SIG-M5 treated with dmso at 0.1 percent for 504 hours (cell line): ENCODE results near the gene NLN.

Experiments
- DNase-seq: peaks from one replicate; lab custom pipeline; 2025; ENCODE audit not compliant: unreplicated experiment; lab: John Stamatoyannopoulos, UW

The NLN gene

GRCh38 chr5:65721720-65722574, at the start of gene NLN, which contains the start of gene SGTB:
Gene NLN, plus strand, starts transcription at chr5:65722205. Its CDS starts 169 bp downstream, at chr5:65722374.
Gene SGTB, minus strand, starts transcription at chr5:65722109. Its CDS starts 1,302 bp downstream, at chr5:65720807.
- peak; percentile 63 for DNase-seq

- DNase-seq: peak; percentile 39
Measured at GRCh38 chr5:65672796-65673195, 49.2 kb upstream of the NLN start.

- no peak for DNase-seq
Measured at GRCh38 chr5:65674749-65675148, 47.3 kb upstream of the NLN start.

GRCh38 chr5:65676056-65676455, 45.9 kb upstream of the NLN start:
- peak; percentile 66 for DNase-seq

- no peak for DNase-seq
Measured at GRCh38 chr5:65682148-65682547, 39.9 kb upstream of the NLN start.

- no peak for DNase-seq
Measured at GRCh38 chr5:65693121-65693520, 28.9 kb upstream of the NLN start.

- DNase-seq: no peak
Measured at GRCh38 chr5:65695162-65695755, 26.7 kb upstream of the NLN start.

GRCh38 chr5:65695896-65696295, 26.1 kb upstream of the NLN start:
- DNase-seq: no peak

GRCh38 chr5:65696892-65697291, 25.1 kb upstream of the NLN start:
- DNase-seq: no peak

GRCh38 chr5:65699338-65699737, 22.7 kb upstream of the NLN start:
- DNase-seq: no peak

- no peak for DNase-seq
Measured at GRCh38 chr5:65702036-65702435, 20.0 kb upstream of the NLN start.

GRCh38 chr5:65704621-65705239, 17.3 kb upstream of the NLN start:
- no peak for DNase-seq

- no peak for DNase-seq
Measured at GRCh38 chr5:65707663-65708062, 14.3 kb upstream of the NLN start.

- peak; percentile 75 for DNase-seq
Measured at GRCh38 chr5:65708145-65708544, 13.9 kb upstream of the NLN start.

- no peak for DNase-seq
Measured at GRCh38 chr5:65718576-65719310, 3.3 kb upstream of the NLN start.

GRCh38 chr5:65721050-65721719, 820 bp upstream of the NLN start:
- peak; percentile 62 for DNase-seq

- peak; percentile 63 for DNase-seq
Measured at GRCh38 chr5:65722575-65723403, 784 bp downstream of the NLN start.

- no peak for DNase-seq
Measured at GRCh38 chr5:65727491-65728156, 5.6 kb downstream of the NLN start.

- DNase-seq: no peak
Measured at GRCh38 chr5:65728218-65728617, 6.2 kb downstream of the NLN start.
